Osteoblast (primary cell): ENCODE results near the gene PBX2. TPM values are rescaled to one million over a fixed set of nuclear protein-coding genes. Genes with fewer than 3 reads are reported as not detected.

ENCODE experiments used
- DNase-seq: peaks from one replicate; pipeline ENCODE4 v3.0.0; 2011; ENCODE audit warnings: low spot score, mixed read lengths; ENCODE audit not compliant: insufficient read length; ENCODE audit errors: missing footprints
- H2AFZ ChIP-seq: 2 replicates; pipeline ENCODE4 v1.6.0; 2011; ENCODE audit warnings: mild to moderate bottlenecking, low read length
- H3K27ac ChIP-seq: 2 replicates; pipeline ENCODE4 v1.5.1; 2011; ENCODE audit warnings: mild to moderate bottlenecking, low read depth, low read length, moderate library complexity
- H3K27me3 ChIP-seq: 2 replicates; pipeline ENCODE4 v1.6.0; 2012; ENCODE audit warnings: mild to moderate bottlenecking, control low read depth, inconsistent platforms, low read length, moderate library complexity; ENCODE audit not compliant: insufficient read depth
- H3K36me3 ChIP-seq: 2 replicates; pipeline ENCODE4 v1.5.1; 2011; ENCODE audit warnings: mild to moderate bottlenecking, low read length, control low read depth, moderate library complexity; ENCODE audit not compliant: insufficient read depth
- H3K4me1 ChIP-seq: 2 replicates; pipeline ENCODE4 v1.5.1; 2011; ENCODE audit warnings: mild to moderate bottlenecking, low read length, control low read depth, moderate library complexity; ENCODE audit not compliant: insufficient read depth
- H3K4me2 ChIP-seq: 2 replicates; pipeline ENCODE4 v1.6.0; 2011; ENCODE audit warnings: mild to moderate bottlenecking, low read length; ENCODE audit not compliant: insufficient read depth
- H3K4me3 ChIP-seq: fragments of 200-600 bp; sonication (generic); 3 replicates; pipeline ENCODE4 v1.5.1; 2012; ENCODE audit warnings: mild to moderate bottlenecking, low read length, inconsistent platforms; ENCODE audit not compliant: insufficient read depth
- H3K79me2 ChIP-seq: 2 replicates; pipeline ENCODE4 v1.6.0; 2012; ENCODE audit warnings: mild to moderate bottlenecking, low read length, control low read depth, inconsistent platforms; ENCODE audit not compliant: insufficient read depth
- H3K9me3 ChIP-seq: 2 replicates; pipeline ENCODE4 v1.5.1; 2011; ENCODE audit warnings: low read depth, low read length, control low read depth
- H4K20me1 ChIP-seq: 2 replicates; pipeline ENCODE4 v1.6.0; 2012; ENCODE audit warnings: mild to moderate bottlenecking, low read length, control low read depth; ENCODE audit not compliant: insufficient read depth
- CTCF ChIP-seq: IDR thresholded peaks from 2 replicates; pipeline ENCODE4 v1.5.1; 2011; ENCODE audit warnings: mild to moderate bottlenecking, low read depth, low read length, moderate library complexity; ENCODE audit errors: extremely low read depth
- total RNA-seq: library from RNA; depleted of rRNA; stranded (reverse); fragments of >200 nt; gene quantifications from 2 replicates; pipeline ENCODE4 v1.2.3, GENCODE V29; 2012

PBX2 gene
- total RNA-seq, 1 donor: 17.4 TPM

DNA sequence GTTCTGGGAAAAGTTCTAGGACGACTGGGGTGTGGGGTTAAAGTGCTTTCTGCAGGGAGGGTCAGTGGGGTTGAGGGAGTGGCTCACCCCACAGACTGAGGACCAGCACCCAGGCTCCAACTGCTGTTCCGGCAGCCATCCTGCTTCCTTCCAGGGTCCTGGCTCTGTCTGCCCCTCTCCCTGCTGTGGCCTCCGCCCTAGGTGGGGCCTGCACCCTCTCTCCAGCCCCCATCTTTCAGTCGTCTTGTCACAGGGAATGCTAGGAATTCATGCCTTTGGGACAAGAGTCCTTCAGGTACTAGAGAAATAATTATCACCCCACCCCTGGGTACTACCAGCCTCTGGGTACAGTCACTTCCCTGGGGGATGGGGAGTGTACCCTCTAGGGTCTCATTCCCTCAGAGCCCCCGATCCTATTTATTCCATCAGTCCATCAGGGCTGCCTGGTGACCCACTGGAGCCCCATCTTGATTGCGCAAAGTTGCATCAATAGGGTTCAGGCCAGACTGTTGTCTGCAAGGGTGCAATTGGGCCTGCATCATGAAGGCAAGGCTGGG lies 5.8 kb downstream of the PBX2 start, which contains the start of gene AGER:
TSS of gene AGER (minus strand) at position 170 of the 557 bp plus-strand sequence. CDS start at position 139, 31 bp downstream.
- DNase-seq: peak; percentile 34
- H3K36me3 ChIP-seq: peaks cover 54% of the 10 kb centered on the region

GRCh38 chr6:32183483-32184083 lies 6.4 kb downstream of the PBX2 start:
- H3K27ac ChIP-seq: peak overlapping the region; percentile 4
- TF ChIP-seq CTCF: no peak
- no peak for DNase-seq
- no peak overlapping the region for H3K4me3 ChIP-seq
- H3K4me2 ChIP-seq: no peak overlapping the region
- H2AFZ ChIP-seq: no peak overlapping the region
- no peaks in the 10 kb centered on the region for H3K27me3 ChIP-seq
- peaks cover 54% of the 10 kb centered on the region for H3K36me3 ChIP-seq
- no peaks in the 10 kb centered on the region for H4K20me1 ChIP-seq
- H3K79me2 ChIP-seq: peaks cover 17% of the 10 kb centered on the region
- H3K4me1 ChIP-seq: peaks cover 8% of the 10 kb centered on the region
- H3K9me3 ChIP-seq: no peaks in the 10 kb centered on the region

More for the DNA sequence above, 5.8 kb downstream of the PBX2 start, which contains the start of gene AGER:
- H3K9me3 ChIP-seq: no peaks in the 10 kb centered on the region
- H3K79me2 ChIP-seq: peaks cover 17% of the 10 kb centered on the region
- no peaks in the 10 kb centered on the region for H3K27me3 ChIP-seq
- TF ChIP-seq CTCF: no peak
- peak within 1 kb of the TSS; percentile 51 for H3K27ac ChIP-seq
- peaks cover 2% of the 10 kb centered on the region for H3K4me1 ChIP-seq
- H3K4me2 ChIP-seq: no peak within 1 kb of the TSS
- H2AFZ ChIP-seq: no peak within 1 kb of the TSS
- H4K20me1 ChIP-seq: no peaks in the 10 kb centered on the region
- H3K4me3 ChIP-seq: no peak within 1 kb of the TSS

GRCh38 chr6:32183030-32183429 lies 7.0 kb downstream of the PBX2 start:
- TF ChIP-seq CTCF: no peak

DNA sequence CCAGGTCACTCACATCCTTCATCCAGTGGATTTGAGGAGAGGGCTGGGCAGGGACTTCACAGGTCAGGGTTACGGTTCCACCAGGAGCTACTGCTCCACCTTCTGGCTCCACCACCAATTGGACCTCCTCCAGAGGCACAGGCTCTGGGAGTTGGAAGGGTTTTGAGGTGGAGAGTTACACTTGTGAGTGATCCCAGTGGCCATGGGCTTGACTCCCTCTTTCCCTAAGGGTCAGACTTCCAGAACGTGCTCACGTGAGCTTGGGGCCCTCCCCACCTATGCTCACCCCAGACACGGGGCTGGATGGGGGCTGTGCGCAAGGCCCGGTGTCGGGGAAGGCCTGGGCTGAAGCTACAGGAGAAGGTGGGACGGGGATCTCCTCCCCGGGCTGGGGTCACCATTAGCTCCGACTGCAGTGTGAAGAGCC lies 7.4 kb downstream of the PBX2 start:
- Histone ChIP-seq H3K27ac (no peak overlapping the region), H3K4me3 (no peak overlapping the region), H3K27me3 (no peaks in the 10 kb centered on the region), H3K4me2 (no peak overlapping the region), H3K9me3 (no peaks in the 10 kb centered on the region), H3K4me1 (peaks cover 9% of the 10 kb centered on the region), H3K36me3 (peaks cover 49% of the 10 kb centered on the region), H3K79me2 (peaks cover 15% of the 10 kb centered on the region), H2AFZ (no peak overlapping the region), H4K20me1 (no peaks in the 10 kb centered on the region)
- TF ChIP-seq CTCF: no peak
- DNase-seq: peak; percentile 50

More at GRCh38 chr6:32183030-32183429, 7.0 kb downstream of the PBX2 start:
- Histone ChIP-seq H3K4me1 (peaks cover 8% of the 10 kb centered on the region), H3K27me3 (no peaks in the 10 kb centered on the region), H3K4me3 (no peak overlapping the region), H3K36me3 (peaks cover 54% of the 10 kb centered on the region), H2AFZ (no peak overlapping the region), H3K4me2 (no peak overlapping the region), H3K79me2 (peaks cover 17% of the 10 kb centered on the region), H3K9me3 (no peaks in the 10 kb centered on the region), H4K20me1 (no peaks in the 10 kb centered on the region), H3K27ac (peak overlapping the region; percentile 4)
- peak; percentile 23 for DNase-seq
